ENCODE data around the gene DAB2IP. TPM values are rescaled to one million over a fixed set of nuclear protein-coding genes. Genes with fewer than 3 reads are reported as not detected.

The DAB2IP gene
- total RNA-seq, 1 experiment from 2014 or later = 52.6 TPM

DNA sequence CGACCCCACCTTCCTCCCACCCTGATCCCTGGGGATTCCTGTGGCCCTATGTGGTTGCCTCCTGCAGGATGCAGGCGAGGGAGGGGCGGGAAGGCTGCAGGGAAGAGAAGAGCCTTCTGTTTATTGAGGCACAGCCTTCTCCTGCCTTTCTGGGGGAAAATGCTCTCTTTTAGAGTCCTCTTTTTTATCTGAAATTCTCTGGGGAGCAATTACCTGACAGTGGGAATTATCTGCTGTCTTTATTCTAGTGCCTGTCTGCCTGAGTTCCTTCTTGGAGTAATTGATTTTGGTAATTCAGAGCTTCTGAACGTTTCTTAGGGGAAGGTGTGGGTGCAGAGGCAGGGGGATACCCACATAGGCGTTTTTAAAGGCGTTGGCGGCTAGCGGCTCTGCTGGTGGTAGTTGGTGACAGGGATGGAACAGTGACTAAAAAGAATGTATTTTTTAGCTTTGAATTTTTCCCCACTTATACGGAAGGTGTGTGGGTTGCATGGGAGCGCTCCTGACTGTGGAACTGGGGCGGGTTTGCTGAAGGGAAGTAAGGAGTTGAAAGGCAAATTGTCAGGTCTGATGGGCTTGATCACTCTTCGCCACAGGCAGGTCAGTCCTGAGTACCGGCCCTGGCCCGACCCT is 35.2 kb upstream of the DAB2IP start:
- H3K9me3 Mint-ChIP-seq = no peaks in the 10 kb centered on the region
- peak overlapping the region; percentile 31; the same call in 1 of the 2 replicates for H3K27ac Mint-ChIP-seq
- ChIA-PET POLR2A (no interaction called here), CTCF (interaction anchor here (0.6 kb wide), 1 partner anchor 9 kb away, joined by 4 read pairs; no protein-coding TSS in a partner anchor)
- no peak overlapping the region for H3K4me3 Mint-ChIP-seq
- ATAC-seq (no peak), DNase-seq (ENCODE audit: low spot score) (no peak)
- no peaks in the 10 kb centered on the region for H3K27me3 Mint-ChIP-seq (ENCODE audit: low read depth)
- no peaks in the 10 kb centered on the region for H3K36me3 Mint-ChIP-seq
- H3K4me1 Mint-ChIP-seq = peaks cover 35% of the 10 kb centered on the region
- no peak for TF ChIP-seq JUN (CRISPR knock-in tag; IDR thresholded peaks at IDR 0.05)
- TF ChIP-seq, protein P1, sequence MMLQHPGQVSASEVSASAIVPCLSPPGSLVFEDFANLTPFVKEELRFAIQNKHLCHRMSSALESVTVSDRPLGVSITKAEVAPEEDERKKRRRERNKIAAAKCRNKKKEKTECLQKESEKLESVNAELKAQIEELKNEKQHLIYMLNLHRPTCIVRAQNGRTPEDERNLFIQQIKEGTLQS (CRISPR knock-in tag; conservative IDR thresholded peaks at IDR 0.05) = no peak
- no peak for TF ChIP-seq ZNF138 (CRISPR knock-in tag; conservative IDR thresholded peaks at IDR 0.05)
- TF ChIP-seq GABPB1 (CRISPR knock-in tag; IDR thresholded peaks at IDR 0.05) = no peak
- no peak for TF ChIP-seq NR2C2 (CRISPR knock-in tag; IDR thresholded peaks at IDR 0.05)
- TF ChIP-seq PRRX2 (CRISPR knock-in tag; IDR thresholded peaks at IDR 0.05) = no peak
- TF ChIP-seq TP53 (CRISPR knock-in tag; IDR thresholded peaks at IDR 0.05) = no peak
- TF ChIP-seq, protein P2, sequence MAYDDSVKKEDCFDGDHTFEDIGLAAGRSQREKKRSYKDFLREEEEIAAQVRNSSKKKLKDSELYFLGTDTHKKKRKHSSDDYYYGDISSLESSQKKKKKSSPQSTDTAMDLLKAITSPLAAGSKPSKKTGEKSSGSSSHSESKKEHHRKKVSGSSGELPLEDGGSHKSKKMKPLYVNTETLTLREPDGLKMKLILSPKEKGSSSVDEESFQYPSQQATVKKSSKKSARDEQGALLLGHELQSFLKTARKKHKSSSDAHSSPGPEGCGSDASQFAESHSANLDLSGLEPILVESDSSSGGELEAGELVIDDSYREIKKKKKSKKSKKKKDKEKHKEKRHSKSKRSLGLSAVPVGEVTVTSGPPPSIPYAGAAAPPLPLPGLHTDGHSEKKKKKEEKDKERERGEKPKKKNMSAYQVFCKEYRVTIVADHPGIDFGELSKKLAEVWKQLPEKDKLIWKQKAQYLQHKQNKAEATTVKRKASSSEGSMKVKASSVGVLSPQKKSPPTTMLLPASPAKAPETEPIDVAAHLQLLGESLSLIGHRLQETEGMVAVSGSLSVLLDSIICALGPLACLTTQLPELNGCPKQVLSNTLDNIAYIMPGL (CRISPR knock-in tag; IDR thresholded peaks at IDR 0.05) = no peak
- TF ChIP-seq, protein P3, sequence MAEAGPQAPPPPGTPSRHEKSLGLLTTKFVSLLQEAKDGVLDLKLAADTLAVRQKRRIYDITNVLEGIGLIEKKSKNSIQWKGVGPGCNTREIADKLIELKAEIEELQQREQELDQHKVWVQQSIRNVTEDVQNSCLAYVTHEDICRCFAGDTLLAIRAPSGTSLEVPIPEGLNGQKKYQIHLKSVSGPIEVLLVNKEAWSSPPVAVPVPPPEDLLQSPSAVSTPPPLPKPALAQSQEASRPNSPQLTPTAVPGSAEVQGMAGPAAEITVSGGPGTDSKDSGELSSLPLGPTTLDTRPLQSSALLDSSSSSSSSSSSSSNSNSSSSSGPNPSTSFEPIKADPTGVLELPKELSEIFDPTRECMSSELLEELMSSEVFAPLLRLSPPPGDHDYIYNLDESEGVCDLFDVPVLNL (CRISPR knock-in tag; IDR thresholded peaks at IDR 0.05; ENCODE audit: borderline replicate concordance, low read depth) = no peak
- TF ChIP-seq, protein P4, sequence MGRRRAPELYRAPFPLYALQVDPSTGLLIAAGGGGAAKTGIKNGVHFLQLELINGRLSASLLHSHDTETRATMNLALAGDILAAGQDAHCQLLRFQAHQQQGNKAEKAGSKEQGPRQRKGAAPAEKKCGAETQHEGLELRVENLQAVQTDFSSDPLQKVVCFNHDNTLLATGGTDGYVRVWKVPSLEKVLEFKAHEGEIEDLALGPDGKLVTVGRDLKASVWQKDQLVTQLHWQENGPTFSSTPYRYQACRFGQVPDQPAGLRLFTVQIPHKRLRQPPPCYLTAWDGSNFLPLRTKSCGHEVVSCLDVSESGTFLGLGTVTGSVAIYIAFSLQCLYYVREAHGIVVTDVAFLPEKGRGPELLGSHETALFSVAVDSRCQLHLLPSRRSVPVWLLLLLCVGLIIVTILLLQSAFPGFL (CRISPR knock-in tag; IDR thresholded peaks at IDR 0.05; ENCODE audit: borderline replicate concordance) = no peak
- no peak for TF ChIP-seq FOXK1 (CRISPR knock-in tag; IDR thresholded peaks at IDR 0.05)
- TF ChIP-seq, protein P5, sequence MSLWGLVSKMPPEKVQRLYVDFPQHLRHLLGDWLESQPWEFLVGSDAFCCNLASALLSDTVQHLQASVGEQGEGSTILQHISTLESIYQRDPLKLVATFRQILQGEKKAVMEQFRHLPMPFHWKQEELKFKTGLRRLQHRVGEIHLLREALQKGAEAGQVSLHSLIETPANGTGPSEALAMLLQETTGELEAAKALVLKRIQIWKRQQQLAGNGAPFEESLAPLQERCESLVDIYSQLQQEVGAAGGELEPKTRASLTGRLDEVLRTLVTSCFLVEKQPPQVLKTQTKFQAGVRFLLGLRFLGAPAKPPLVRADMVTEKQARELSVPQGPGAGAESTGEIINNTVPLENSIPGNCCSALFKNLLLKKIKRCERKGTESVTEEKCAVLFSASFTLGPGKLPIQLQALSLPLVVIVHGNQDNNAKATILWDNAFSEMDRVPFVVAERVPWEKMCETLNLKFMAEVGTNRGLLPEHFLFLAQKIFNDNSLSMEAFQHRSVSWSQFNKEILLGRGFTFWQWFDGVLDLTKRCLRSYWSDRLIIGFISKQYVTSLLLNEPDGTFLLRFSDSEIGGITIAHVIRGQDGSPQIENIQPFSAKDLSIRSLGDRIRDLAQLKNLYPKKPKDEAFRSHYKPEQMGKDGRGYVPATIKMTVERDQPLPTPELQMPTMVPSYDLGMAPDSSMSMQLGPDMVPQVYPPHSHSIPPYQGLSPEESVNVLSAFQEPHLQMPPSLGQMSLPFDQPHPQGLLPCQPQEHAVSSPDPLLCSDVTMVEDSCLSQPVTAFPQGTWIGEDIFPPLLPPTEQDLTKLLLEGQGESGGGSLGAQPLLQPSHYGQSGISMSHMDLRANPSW (CRISPR knock-in tag; conservative IDR thresholded peaks at IDR 0.05; ENCODE audit: low read depth) = no peak
- TF ChIP-seq, protein P6, sequence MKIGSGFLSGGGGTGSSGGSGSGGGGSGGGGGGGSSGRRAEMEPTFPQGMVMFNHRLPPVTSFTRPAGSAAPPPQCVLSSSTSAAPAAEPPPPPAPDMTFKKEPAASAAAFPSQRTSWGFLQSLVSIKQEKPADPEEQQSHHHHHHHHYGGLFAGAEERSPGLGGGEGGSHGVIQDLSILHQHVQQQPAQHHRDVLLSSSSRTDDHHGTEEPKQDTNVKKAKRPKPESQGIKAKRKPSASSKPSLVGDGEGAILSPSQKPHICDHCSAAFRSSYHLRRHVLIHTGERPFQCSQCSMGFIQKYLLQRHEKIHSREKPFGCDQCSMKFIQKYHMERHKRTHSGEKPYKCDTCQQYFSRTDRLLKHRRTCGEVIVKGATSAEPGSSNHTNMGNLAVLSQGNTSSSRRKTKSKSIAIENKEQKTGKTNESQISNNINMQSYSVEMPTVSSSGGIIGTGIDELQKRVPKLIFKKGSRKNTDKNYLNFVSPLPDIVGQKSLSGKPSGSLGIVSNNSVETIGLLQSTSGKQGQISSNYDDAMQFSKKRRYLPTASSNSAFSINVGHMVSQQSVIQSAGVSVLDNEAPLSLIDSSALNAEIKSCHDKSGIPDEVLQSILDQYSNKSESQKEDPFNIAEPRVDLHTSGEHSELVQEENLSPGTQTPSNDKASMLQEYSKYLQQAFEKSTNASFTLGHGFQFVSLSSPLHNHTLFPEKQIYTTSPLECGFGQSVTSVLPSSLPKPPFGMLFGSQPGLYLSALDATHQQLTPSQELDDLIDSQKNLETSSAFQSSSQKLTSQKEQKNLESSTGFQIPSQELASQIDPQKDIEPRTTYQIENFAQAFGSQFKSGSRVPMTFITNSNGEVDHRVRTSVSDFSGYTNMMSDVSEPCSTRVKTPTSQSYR (CRISPR knock-in tag; IDR thresholded peaks at IDR 0.05) = no peak
- TF ChIP-seq, protein P7, sequence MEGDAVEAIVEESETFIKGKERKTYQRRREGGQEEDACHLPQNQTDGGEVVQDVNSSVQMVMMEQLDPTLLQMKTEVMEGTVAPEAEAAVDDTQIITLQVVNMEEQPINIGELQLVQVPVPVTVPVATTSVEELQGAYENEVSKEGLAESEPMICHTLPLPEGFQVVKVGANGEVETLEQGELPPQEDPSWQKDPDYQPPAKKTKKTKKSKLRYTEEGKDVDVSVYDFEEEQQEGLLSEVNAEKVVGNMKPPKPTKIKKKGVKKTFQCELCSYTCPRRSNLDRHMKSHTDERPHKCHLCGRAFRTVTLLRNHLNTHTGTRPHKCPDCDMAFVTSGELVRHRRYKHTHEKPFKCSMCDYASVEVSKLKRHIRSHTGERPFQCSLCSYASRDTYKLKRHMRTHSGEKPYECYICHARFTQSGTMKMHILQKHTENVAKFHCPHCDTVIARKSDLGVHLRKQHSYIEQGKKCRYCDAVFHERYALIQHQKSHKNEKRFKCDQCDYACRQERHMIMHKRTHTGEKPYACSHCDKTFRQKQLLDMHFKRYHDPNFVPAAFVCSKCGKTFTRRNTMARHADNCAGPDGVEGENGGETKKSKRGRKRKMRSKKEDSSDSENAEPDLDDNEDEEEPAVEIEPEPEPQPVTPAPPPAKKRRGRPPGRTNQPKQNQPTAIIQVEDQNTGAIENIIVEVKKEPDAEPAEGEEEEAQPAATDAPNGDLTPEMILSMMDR (IDR thresholded peaks at IDR 0.05) = no peak
- TF ChIP-seq, protein P8, sequence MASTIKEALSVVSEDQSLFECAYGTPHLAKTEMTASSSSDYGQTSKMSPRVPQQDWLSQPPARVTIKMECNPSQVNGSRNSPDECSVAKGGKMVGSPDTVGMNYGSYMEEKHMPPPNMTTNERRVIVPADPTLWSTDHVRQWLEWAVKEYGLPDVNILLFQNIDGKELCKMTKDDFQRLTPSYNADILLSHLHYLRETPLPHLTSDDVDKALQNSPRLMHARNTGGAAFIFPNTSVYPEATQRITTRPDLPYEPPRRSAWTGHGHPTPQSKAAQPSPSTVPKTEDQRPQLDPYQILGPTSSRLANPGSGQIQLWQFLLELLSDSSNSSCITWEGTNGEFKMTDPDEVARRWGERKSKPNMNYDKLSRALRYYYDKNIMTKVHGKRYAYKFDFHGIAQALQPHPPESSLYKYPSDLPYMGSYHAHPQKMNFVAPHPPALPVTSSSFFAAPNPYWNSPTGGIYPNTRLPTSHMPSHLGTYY (CRISPR knock-in tag; IDR thresholded peaks at IDR 0.05) = no peak
- TF ChIP-seq, protein P9, sequence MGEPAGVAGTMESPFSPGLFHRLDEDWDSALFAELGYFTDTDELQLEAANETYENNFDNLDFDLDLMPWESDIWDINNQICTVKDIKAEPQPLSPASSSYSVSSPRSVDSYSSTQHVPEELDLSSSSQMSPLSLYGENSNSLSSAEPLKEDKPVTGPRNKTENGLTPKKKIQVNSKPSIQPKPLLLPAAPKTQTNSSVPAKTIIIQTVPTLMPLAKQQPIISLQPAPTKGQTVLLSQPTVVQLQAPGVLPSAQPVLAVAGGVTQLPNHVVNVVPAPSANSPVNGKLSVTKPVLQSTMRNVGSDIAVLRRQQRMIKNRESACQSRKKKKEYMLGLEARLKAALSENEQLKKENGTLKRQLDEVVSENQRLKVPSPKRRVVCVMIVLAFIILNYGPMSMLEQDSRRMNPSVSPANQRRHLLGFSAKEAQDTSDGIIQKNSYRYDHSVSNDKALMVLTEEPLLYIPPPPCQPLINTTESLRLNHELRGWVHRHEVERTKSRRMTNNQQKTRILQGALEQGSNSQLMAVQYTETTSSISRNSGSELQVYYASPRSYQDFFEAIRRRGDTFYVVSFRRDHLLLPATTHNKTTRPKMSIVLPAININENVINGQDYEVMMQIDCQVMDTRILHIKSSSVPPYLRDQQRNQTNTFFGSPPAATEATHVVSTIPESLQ (CRISPR knock-in tag; IDR thresholded peaks at IDR 0.05) = no peak
- TF ChIP-seq, protein P10, sequence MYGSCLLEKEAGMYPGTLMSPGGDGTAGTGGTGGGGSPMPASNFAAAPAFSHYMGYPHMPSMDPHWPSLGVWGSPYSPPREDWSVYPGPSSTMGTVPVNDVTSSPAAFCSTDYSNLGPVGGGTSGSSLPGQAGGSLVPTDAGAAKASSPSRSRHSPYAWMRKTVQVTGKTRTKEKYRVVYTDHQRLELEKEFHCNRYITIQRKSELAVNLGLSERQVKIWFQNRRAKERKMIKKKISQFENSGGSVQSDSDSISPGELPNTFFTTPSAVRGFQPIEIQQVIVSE (CRISPR knock-in tag; IDR thresholded peaks at IDR 0.05; ENCODE audit: borderline replicate concordance) = no peak
- TF ChIP-seq NFE2L1 (CRISPR knock-in tag; IDR thresholded peaks at IDR 0.05) = no peak
